Mesenchymal stem cell (in vitro differentiated cells and primary cell): Measurements from ENCODE around the gene SUGCT.

Experiments
- DNase-seq: peaks from one replicate; pipeline ENCODE4 v3.0.0-alpha.2; 2013
- H2AFZ ChIP-seq: one replicate; pipeline ENCODE4 v1.6.1; 2013; ENCODE audit warnings: low read depth, mild to moderate bottlenecking, control low read depth, inconsistent platforms, low read length, moderate library complexity
- H2AK5ac ChIP-seq: 2 replicates; pipeline ENCODE4 v1.6.1; 2013; ENCODE audit warnings: low read length, moderate library complexity, mild to moderate bottlenecking, inconsistent platforms; ENCODE audit not compliant: severe bottlenecking
- H2BK120ac ChIP-seq: one replicate; pipeline ENCODE4 v1.6.1; 2013; ENCODE audit warnings: low read depth, mild to moderate bottlenecking, inconsistent platforms, low read length, moderate library complexity
- H2BK12ac ChIP-seq, 2 experiments: one replicate each; pipeline ENCODE4 v1.6.1; 2013; ENCODE audit warnings: inconsistent platforms in 2 of 2, low read length in 2 of 2, mild to moderate bottlenecking in 2 of 2, moderate library complexity in 2 of 2, control low read depth in 1 of 2
- H2BK15ac ChIP-seq: one replicate; pipeline ENCODE4 v1.6.1; 2013; ENCODE audit warnings: mild to moderate bottlenecking, low read depth, inconsistent platforms; ENCODE audit not compliant: poor library complexity, severe bottlenecking
- H2BK5ac ChIP-seq: 2 replicates; pipeline ENCODE4 v1.6.1; 2013; ENCODE audit warnings: low read depth, mild to moderate bottlenecking, low read length, control low read depth, inconsistent platforms; ENCODE audit not compliant: poor library complexity, severe bottlenecking
- H3K14ac ChIP-seq, 2 experiments: one replicate each; pipeline ENCODE4 v1.6.1; 2013; ENCODE audit warnings: inconsistent platforms in 2 of 2, low read length in 2 of 2, control low read depth in 1 of 2, mild to moderate bottlenecking in 1 of 2, moderate library complexity in 1 of 2
- H3K18ac ChIP-seq, 2 experiments: one replicate each; pipeline ENCODE4 v1.6.1; 2013; ENCODE audit warnings: inconsistent platforms in 2 of 2, low read length in 2 of 2, control low read depth in 1 of 2, low read depth in 1 of 2, mild to moderate bottlenecking in 1 of 2
- H3K23ac ChIP-seq, 2 experiments: one replicate each; pipeline ENCODE4 v1.6.1; 2013; ENCODE audit warnings: inconsistent platforms in 2 of 2, low read length in 2 of 2, mild to moderate bottlenecking in 2 of 2, moderate library complexity in 2 of 2, control low read depth in 1 of 2
- H3K27ac ChIP-seq: 2 replicates; pipeline ENCODE4 v1.5.1; 2013; ENCODE audit warnings: mild to moderate bottlenecking, moderate library complexity, low read length, control low read depth, inconsistent platforms; ENCODE audit not compliant: poor library complexity, severe bottlenecking
- H3K27me3 ChIP-seq, 2 experiments: 2 replicates each; pipeline versions ENCODE4 v1.6.1 to v1.7.0; 2013; ENCODE audit warnings: low read length in 2 of 2, mild to moderate bottlenecking in 2 of 2, moderate library complexity in 2 of 2, control low read depth in 1 of 2, inconsistent platforms in 1 of 2; ENCODE audit not compliant: control insufficient read depth in 1 of 2, insufficient read depth in 1 of 2
- H3K36me3 ChIP-seq, 2 experiments: 2 replicates each; pipeline versions ENCODE4 v1.6.1 to v1.7.0; 2013; ENCODE audit warnings: low read length in 2 of 2, control low read depth in 1 of 2, inconsistent platforms in 1 of 2, low read depth in 1 of 2, mild to moderate bottlenecking in 1 of 2; ENCODE audit not compliant: insufficient read depth in 2 of 2, control insufficient read depth in 1 of 2
- H3K4ac ChIP-seq, 2 experiments: one replicate each; pipeline ENCODE4 v1.6.1; 2013; ENCODE audit warnings: inconsistent platforms in 2 of 2, low read length in 2 of 2, mild to moderate bottlenecking in 2 of 2, moderate library complexity in 2 of 2, control low read depth in 1 of 2, low read depth in 1 of 2
- H3K4me1 ChIP-seq: 2 replicates; pipeline ENCODE4 v1.6.1; 2013; ENCODE audit warnings: low read depth, low read length, control low read depth; ENCODE audit not compliant: control insufficient read depth, insufficient read depth
- H3K4me2 ChIP-seq: 2 replicates; pipeline ENCODE4 v1.6.1; 2013; ENCODE audit warnings: low read length, mild to moderate bottlenecking, inconsistent platforms; ENCODE audit not compliant: poor library complexity, severe bottlenecking
- H3K4me3 ChIP-seq, 2 experiments: 2 replicates each; pipeline versions ENCODE4 v1.5.1 to v1.7.0; 2013; ENCODE audit warnings: low read length in 2 of 2, mild to moderate bottlenecking in 2 of 2, control low read depth in 1 of 2, low read depth in 1 of 2; ENCODE audit not compliant: insufficient read depth in 1 of 2
- H3K79me1 ChIP-seq: replicated peaks from 2 replicates; pipeline ENCODE4 v1.6.1; 2013; ENCODE audit warnings: mild to moderate bottlenecking, control low read depth, low read length, inconsistent platforms; ENCODE audit not compliant: poor library complexity, severe bottlenecking
- H3K9ac ChIP-seq: 2 replicates; pipeline ENCODE4 v1.7.0; 2013; ENCODE audit warnings: mild to moderate bottlenecking, low read length, moderate library complexity
- H3K9me3 ChIP-seq: 2 replicates; pipeline ENCODE4 v1.7.0; 2013; ENCODE audit warnings: mild to moderate bottlenecking, low read length; ENCODE audit not compliant: control insufficient read depth
- H4K8ac ChIP-seq: one replicate; pipeline ENCODE4 v1.6.1; 2013; ENCODE audit warnings: inconsistent platforms, mild to moderate bottlenecking, low read length, moderate library complexity
- H4K91ac ChIP-seq: one replicate; pipeline ENCODE4 v1.6.1; 2013; ENCODE audit warnings: mild to moderate bottlenecking, low read length, inconsistent platforms
- WGBS: methylation state at CpG from one replicate; pipeline ENCODE4 v1.1.7; 2013; ENCODE audit warnings: mixed read lengths; 5-methylcytosine and 5-hydroxymethylcytosine counted together

The SUGCT gene

DNA sequence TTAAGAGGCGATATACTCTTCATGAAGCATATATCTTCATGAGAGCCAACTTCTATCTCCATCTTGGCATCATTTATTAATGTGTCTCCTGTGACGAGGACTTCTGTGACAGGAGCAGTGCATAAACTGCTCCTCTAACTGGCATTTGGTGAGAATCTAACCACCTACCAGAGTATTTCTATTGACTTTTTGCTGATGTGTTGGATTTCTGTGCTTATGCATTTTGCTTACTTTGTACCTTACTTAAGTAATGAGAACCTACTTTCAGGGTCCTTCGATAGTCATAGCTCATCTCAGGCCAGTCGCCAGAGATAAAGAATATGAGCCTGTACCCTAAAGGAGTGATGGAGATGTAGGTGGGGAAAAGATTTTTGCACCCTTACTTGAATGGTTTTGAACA lies 265.7 kb downstream of the SUGCT start:
- no peak overlapping the region for H2AFZ ChIP-seq
- H3K4me2 ChIP-seq: no peak overlapping the region
- no peak overlapping the region for H3K4me3 ChIP-seq
- peak overlapping the region in 1 of 2 experiments; percentile 39 for H2BK12ac ChIP-seq
- WGBS: 92% methylated on average over 3 of the region's 4 CpGs
- no peaks in the 10 kb centered on the region for H3K79me1 ChIP-seq
- H2BK15ac ChIP-seq: no peak overlapping the region
- H4K91ac ChIP-seq: no peak overlapping the region
- no peaks in the 10 kb centered on the region for H3K27me3 ChIP-seq
- no peaks in the 10 kb centered on the region for H3K9me3 ChIP-seq
- no peak overlapping the region for H2BK5ac ChIP-seq
- H3K9ac ChIP-seq: no peak overlapping the region
- H3K23ac ChIP-seq: no peak overlapping the region
- H3K18ac ChIP-seq: no peak overlapping the region
- H3K27ac ChIP-seq: no peak overlapping the region
- H2AK5ac ChIP-seq: no peak overlapping the region
- H4K8ac ChIP-seq: no peak overlapping the region
- no peak overlapping the region for H3K14ac ChIP-seq
- no peak for DNase-seq
- H3K4ac ChIP-seq: no peak overlapping the region
- no peak overlapping the region for H2BK120ac ChIP-seq
- no peaks in the 10 kb centered on the region for H3K4me1 ChIP-seq
- H3K36me3 ChIP-seq: no peaks in the 10 kb centered on the region

DNA sequence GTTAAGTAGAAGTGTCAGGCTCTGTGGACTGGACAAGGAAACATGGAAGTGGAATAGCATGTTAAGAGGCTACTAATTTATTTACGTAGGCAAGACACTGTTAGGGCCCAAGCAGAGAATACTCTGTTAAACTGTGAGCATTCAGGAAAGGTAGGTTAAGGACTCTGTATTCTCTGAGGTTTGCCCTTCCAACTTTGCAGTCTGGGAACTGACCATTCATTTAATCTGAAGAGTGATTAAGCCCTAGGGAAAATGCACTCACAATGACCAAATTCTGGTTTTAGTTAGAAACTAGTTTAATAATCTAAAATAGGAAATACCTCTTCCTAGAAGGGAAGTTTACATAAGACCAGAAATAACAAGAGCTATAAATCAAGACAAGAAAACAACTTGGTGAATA lies 266.6 kb downstream of the SUGCT start:
- Histone ChIP-seq H2AFZ (no peak overlapping the region), H2BK15ac (no peak overlapping the region), H3K4ac (no peak overlapping the region), H3K23ac (no peak overlapping the region), H3K4me1 (no peaks in the 10 kb centered on the region), H2BK12ac (no peak overlapping the region), H3K4me2 (no peak overlapping the region), H3K4me3 (no peak overlapping the region), H3K27ac (no peak overlapping the region), H3K79me1 (no peaks in the 10 kb centered on the region), H4K91ac (no peak overlapping the region), H3K9ac (no peak overlapping the region), H3K36me3 (no peaks in the 10 kb centered on the region), H3K27me3 (no peaks in the 10 kb centered on the region), H2BK120ac (no peak overlapping the region), H3K14ac (no peak overlapping the region), H3K18ac (no peak overlapping the region), H2AK5ac (no peak overlapping the region), H4K8ac (no peak overlapping the region), H3K9me3 (no peaks in the 10 kb centered on the region), H2BK5ac (no peak overlapping the region)
- DNase-seq: peak; percentile 28
- 35% methylated on average over 1 of the region's 1 CpG for WGBS

DNA sequence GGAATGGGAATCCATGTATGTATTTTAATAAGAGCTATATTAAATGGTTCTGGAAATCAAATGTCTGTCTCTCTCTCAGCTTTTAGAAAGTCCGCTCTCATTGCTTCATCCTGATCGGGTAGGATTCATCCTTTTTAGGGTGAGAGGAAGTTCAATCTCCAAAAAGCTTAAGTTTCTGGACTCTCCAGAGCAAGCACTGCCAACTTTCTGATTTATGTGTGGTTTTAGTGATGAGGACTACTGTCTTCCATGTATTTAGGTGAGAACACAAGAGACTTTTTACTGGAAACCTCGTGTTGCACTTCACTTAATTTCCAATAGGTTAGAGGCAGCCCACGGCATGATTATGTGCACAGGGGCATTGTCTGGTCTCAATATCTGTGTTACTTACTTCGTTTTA lies 267.9 kb downstream of the SUGCT start:
- no peak overlapping the region for H2BK120ac ChIP-seq
- WGBS: 89% methylated on average over 4 of the region's 5 CpGs

DNA sequence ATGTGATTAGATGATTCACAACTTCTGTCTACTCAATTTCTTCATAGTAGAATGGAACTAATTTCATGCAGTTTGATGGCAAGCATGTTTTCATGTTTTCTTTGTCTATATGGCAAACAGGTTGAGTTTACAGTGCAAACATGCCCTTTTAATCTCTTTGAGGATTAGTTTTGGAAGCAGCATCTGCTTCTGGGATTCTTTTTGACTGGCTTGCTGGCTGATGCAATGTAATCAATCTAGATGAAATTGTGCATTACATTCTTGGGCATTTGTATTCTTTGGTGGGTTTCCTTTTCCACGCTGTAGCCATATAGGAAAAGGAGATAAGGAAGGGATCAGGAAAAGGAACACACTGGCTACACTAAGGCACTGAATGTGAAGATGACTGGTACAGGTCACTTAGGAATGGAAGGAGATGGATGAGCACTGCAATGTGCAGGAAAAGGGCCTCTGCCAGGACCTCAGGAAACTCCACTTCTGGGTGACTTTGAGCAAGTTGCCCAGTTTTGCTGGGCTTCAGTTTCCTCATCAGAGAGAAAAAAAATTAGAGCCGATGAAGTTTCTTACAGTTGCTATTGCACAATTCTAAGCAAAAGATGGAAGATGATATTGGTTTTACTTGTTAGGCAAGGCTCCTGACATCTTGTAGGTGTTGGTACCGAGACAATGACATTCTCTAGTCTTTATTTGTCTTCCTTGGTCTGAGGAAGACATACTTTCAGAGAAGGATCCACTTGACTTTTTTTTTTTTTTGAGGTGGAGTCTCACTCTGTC lies 269.1 kb downstream of the SUGCT start:
- 97% methylated on average over 3 of the region's 3 CpGs for WGBS
- Histone ChIP-seq H2BK120ac (no peak overlapping the region), H3K79me1 (no peaks in the 10 kb centered on the region), H4K8ac (no peak overlapping the region), H3K4me3 (no peak overlapping the region), H4K91ac (no peak overlapping the region), H2BK12ac (no peak overlapping the region), H3K23ac (no peak overlapping the region), H3K14ac (no peak overlapping the region), H3K27me3 (no peaks in the 10 kb centered on the region), H3K27ac (no peak overlapping the region), H2AFZ (no peak overlapping the region), H2BK5ac (no peak overlapping the region), H3K4me2 (no peak overlapping the region), H3K9me3 (no peaks in the 10 kb centered on the region), H3K36me3 (no peaks in the 10 kb centered on the region), H2BK15ac (no peak overlapping the region), H2AK5ac (no peak overlapping the region), H3K4me1 (no peaks in the 10 kb centered on the region), H3K9ac (no peak overlapping the region), H3K4ac (no peak overlapping the region), H3K18ac (no peak overlapping the region)
- no peak for DNase-seq

More for the DNA sequence above, 267.9 kb downstream of the SUGCT start:
- Histone ChIP-seq H3K18ac (no peak overlapping the region), H3K14ac (no peak overlapping the region), H4K91ac (no peak overlapping the region), H2BK12ac (no peak overlapping the region), H3K27ac (no peak overlapping the region), H3K4me1 (no peaks in the 10 kb centered on the region), H3K23ac (no peak overlapping the region), H3K79me1 (no peaks in the 10 kb centered on the region), H3K9me3 (no peaks in the 10 kb centered on the region), H2AK5ac (no peak overlapping the region), H2BK15ac (no peak overlapping the region), H2BK5ac (no peak overlapping the region), H3K27me3 (no peaks in the 10 kb centered on the region), H2AFZ (no peak overlapping the region), H3K4me2 (no peak overlapping the region), H4K8ac (no peak overlapping the region), H3K36me3 (no peaks in the 10 kb centered on the region), H3K4me3 (no peak overlapping the region), H3K4ac (no peak overlapping the region), H3K9ac (no peak overlapping the region)
- no peak for DNase-seq
